Measurements from ENCODE around the gene PRTN3. TPM values are rescaled to one million over a fixed set of nuclear protein-coding genes. Genes with fewer than 3 reads are reported as not detected.
A peak's percentile ranks its signal among the peaks of the same experiment; 100 is the strongest.

The PRTN3 gene
- total RNA-seq, 2 donors from 2014 or later = not detected

DNA sequence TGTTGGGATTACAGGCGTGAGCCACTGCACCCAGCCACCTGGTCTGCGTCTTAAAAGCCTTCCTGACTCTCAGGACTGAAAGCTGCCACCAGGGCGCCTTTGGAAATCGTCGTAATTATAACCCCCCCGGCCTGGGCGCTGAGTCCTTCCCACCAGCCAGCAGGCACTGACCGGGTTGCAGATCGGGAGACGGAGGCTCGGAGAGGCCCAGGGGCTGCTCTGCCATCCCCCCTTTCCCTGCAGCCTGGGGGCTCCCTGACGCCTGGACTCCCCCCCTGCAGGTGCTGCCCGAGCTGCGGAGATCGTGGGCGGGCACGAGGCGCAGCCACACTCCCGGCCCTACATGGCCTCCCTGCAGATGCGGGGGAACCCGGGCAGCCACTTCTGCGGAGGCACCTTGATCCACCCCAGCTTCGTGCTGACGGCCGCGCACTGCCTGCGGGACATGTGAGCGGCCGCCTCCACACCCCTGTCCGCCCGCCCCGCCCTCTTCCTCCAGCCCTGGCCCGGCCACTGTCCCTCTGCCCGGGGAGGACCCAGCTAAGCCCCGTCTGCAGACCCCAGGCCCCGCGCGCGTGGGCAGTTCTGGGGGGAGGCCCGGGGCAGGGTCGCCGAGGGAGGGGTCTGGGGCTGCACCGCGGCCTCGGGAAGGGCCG, 2.5 kb downstream of the PRTN3 start:
- peak; percentile 77 for DNase-seq
- Histone ChIP-seq H3K36me3 (ENCODE audit: control insufficient read depth, insufficient read depth, low read length) (no peaks in the 10 kb centered on the region), H3K9me3 (ENCODE audit: control insufficient read depth, low read length) (no peaks in the 10 kb centered on the region), H3K27ac (ENCODE audit: low read depth, low read length) (no peak overlapping the region), H3K4me1 (ENCODE audit: control insufficient read depth, insufficient read depth, low read length) (no peaks in the 10 kb centered on the region), H3K9ac (ENCODE audit: extremely low read depth, low read length, poor library complexity, severe bottlenecking) (no peak overlapping the region), H3K27me3 (ENCODE audit: control insufficient read depth, insufficient read depth, low read length, poor library complexity, severe bottlenecking) (peaks cover 31% of the 10 kb centered on the region), H3K4me3 (ENCODE audit: low read length) (no peak overlapping the region)
- no peaks in the 10 kb centered on the region for H3K4me1 Mint-ChIP-seq
- TF ChIP-seq, protein P1, sequence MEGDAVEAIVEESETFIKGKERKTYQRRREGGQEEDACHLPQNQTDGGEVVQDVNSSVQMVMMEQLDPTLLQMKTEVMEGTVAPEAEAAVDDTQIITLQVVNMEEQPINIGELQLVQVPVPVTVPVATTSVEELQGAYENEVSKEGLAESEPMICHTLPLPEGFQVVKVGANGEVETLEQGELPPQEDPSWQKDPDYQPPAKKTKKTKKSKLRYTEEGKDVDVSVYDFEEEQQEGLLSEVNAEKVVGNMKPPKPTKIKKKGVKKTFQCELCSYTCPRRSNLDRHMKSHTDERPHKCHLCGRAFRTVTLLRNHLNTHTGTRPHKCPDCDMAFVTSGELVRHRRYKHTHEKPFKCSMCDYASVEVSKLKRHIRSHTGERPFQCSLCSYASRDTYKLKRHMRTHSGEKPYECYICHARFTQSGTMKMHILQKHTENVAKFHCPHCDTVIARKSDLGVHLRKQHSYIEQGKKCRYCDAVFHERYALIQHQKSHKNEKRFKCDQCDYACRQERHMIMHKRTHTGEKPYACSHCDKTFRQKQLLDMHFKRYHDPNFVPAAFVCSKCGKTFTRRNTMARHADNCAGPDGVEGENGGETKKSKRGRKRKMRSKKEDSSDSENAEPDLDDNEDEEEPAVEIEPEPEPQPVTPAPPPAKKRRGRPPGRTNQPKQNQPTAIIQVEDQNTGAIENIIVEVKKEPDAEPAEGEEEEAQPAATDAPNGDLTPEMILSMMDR (conservative IDR thresholded peaks at IDR 0.05) = peak; percentile 58
- peaks cover 46% of the 10 kb centered on the region for H3K27me3 Mint-ChIP-seq (ENCODE audit: insufficient read depth)
- H3K4me3 Mint-ChIP-seq = no peak overlapping the region
- 9 to 11% methylated on average over 31 to 46 of the region's 46 CpGs for WGBS, 2 experiments (ENCODE audit: insufficient coverage in 1 of 2, insufficient read length in 1 of 2)
- no peaks in the 10 kb centered on the region for H3K36me3 Mint-ChIP-seq (ENCODE audit: low read depth)
- no peak overlapping the region for H3K27ac Mint-ChIP-seq
- no peaks in the 10 kb centered on the region for H3K9me3 Mint-ChIP-seq

- no peak overlapping the region for H3K27ac Mint-ChIP-seq
- Histone ChIP-seq H3K9ac (ENCODE audit: extremely low read depth, low read length, poor library complexity, severe bottlenecking) (no peak overlapping the region), H3K27me3 (ENCODE audit: control insufficient read depth, insufficient read depth, low read length, poor library complexity, severe bottlenecking) (peaks cover 31% of the 10 kb centered on the region), H3K4me3 (ENCODE audit: low read length) (no peak overlapping the region), H3K36me3 (ENCODE audit: control insufficient read depth, insufficient read depth, low read length) (no peaks in the 10 kb centered on the region), H3K4me1 (ENCODE audit: control insufficient read depth, insufficient read depth, low read length) (no peaks in the 10 kb centered on the region), H3K27ac (ENCODE audit: low read depth, low read length) (no peak overlapping the region), H3K9me3 (ENCODE audit: control insufficient read depth, low read length) (no peaks in the 10 kb centered on the region)
- H3K4me1 Mint-ChIP-seq = no peaks in the 10 kb centered on the region
- WGBS, 2 experiments (ENCODE audit: insufficient coverage in 1 of 2, insufficient read length in 1 of 2) = 15 to 18% methylated on average over 17 to 43 of the region's 70 CpGs
- H3K9me3 Mint-ChIP-seq = no peaks in the 10 kb centered on the region
- H3K4me3 Mint-ChIP-seq = no peak overlapping the region
- H3K36me3 Mint-ChIP-seq (ENCODE audit: low read depth) = no peaks in the 10 kb centered on the region
- no peak for DNase-seq
- peaks cover 49% of the 10 kb centered on the region for H3K27me3 Mint-ChIP-seq (ENCODE audit: insufficient read depth)
- TF ChIP-seq, protein P1 (conservative IDR thresholded peaks at IDR 0.05) = no peak
These were observed 3.2 kb downstream of the PRTN3 start for GRCh38 chr19:843836-844545.

DNA sequence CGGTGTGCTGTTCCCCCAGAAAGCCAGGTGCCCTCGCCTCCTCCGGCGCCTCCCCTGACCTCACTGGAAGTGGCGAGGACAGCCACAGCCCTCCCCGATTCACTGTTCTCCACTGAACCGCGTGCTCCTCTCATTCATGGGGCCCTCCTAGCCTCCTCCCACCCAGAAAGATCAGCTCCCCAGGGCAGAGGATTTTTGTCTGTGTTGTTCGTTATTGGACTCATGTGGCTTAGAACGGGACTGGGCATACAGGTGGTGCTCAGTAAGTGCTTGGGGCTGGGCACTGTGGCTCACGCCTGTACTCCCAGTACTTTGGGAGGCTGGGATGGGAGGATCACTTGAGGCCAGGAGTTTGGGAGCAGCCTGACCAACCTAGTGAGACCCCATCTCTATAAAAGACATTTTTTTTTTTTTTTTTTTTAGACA, 3.8 kb downstream of the PRTN3 start:
- no peak for DNase-seq
- H3K36me3 Mint-ChIP-seq (ENCODE audit: low read depth) = no peaks in the 10 kb centered on the region
- no peak overlapping the region for H3K4me3 Mint-ChIP-seq
- no peaks in the 10 kb centered on the region for H3K9me3 Mint-ChIP-seq
- H3K27ac ChIP-seq (ENCODE audit: low read depth, low read length) = no peak overlapping the region
- no peaks in the 10 kb centered on the region for H3K9me3 ChIP-seq (ENCODE audit: control insufficient read depth, low read length)
- H3K4me1 ChIP-seq (ENCODE audit: control insufficient read depth, insufficient read depth, low read length) = no peaks in the 10 kb centered on the region
- peaks cover 31% of the 10 kb centered on the region for H3K27me3 ChIP-seq (ENCODE audit: control insufficient read depth, insufficient read depth, low read length, poor library complexity, severe bottlenecking)
- no peak overlapping the region for H3K9ac ChIP-seq (ENCODE audit: extremely low read depth, low read length, poor library complexity, severe bottlenecking)
- no peak overlapping the region for H3K4me3 ChIP-seq (ENCODE audit: low read length)
- no peaks in the 10 kb centered on the region for H3K36me3 ChIP-seq (ENCODE audit: control insufficient read depth, insufficient read depth, low read length)
- H3K4me1 Mint-ChIP-seq = no peaks in the 10 kb centered on the region
- peaks cover 49% of the 10 kb centered on the region for H3K27me3 Mint-ChIP-seq (ENCODE audit: insufficient read depth)
- H3K27ac Mint-ChIP-seq = no peak overlapping the region
- TF ChIP-seq, protein P1 (conservative IDR thresholded peaks at IDR 0.05) = no peak
- WGBS, 2 experiments (ENCODE audit: insufficient coverage in 1 of 2, insufficient read length in 1 of 2) = 55 to 69% methylated on average over 6 to 11 of the region's 11 CpGs
